Body of pancreas (tissue), 4 donors: ENCODE data around the gene CLIP1.

ENCODE experiments used
- POLR2A ChIP-seq, 3 donors: fragments of 450-650 bp; IDR thresholded peaks; one replicate each; pipeline ENCODE4 v1.6.1; 2016; ENCODE audit warnings: antibody characterized with exemption in 3 of 3, mild to moderate bottlenecking in 2 of 3
- TF ChIP-seq, protein P1 (sequence below), 7 experiments: fragments of 450-650 bp in 4 of 7; fragments of 200-600 bp in 3 of 7; sonication (generic) in 3 of 7; IDR thresholded peaks; one replicate each; pipeline ENCODE4 v1.5.1; 2016 to 2019; ENCODE audit warnings: antibody characterized with exemption in 7 of 7

- TF ChIP-seq, protein P1, sequence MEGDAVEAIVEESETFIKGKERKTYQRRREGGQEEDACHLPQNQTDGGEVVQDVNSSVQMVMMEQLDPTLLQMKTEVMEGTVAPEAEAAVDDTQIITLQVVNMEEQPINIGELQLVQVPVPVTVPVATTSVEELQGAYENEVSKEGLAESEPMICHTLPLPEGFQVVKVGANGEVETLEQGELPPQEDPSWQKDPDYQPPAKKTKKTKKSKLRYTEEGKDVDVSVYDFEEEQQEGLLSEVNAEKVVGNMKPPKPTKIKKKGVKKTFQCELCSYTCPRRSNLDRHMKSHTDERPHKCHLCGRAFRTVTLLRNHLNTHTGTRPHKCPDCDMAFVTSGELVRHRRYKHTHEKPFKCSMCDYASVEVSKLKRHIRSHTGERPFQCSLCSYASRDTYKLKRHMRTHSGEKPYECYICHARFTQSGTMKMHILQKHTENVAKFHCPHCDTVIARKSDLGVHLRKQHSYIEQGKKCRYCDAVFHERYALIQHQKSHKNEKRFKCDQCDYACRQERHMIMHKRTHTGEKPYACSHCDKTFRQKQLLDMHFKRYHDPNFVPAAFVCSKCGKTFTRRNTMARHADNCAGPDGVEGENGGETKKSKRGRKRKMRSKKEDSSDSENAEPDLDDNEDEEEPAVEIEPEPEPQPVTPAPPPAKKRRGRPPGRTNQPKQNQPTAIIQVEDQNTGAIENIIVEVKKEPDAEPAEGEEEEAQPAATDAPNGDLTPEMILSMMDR (IDR thresholded peaks at IDR 0.05), result no peak
- no peak for TF ChIP-seq POLR2A (IDR thresholded peaks at IDR 0.05)
These were observed 129.4 kb downstream of the CLIP1 start for GRCh38 chr12:122293081-122293480.
